ENCODE results near the gene LDB1. TPM values are rescaled to one million over a fixed set of nuclear protein-coding genes. Genes with fewer than 3 reads are reported as not detected.

Gene LDB1
- total RNA-seq (2014; rRNA removed; shearing (Covaris generic)) = 32.2 and 34.4 TPM in 2 replicates
- polyA plus RNA-seq (2015; cell fraction: cytosol; rRNA removed) = 19.2 and 19.3 TPM in 2 replicates
- polyA plus RNA-seq (2015; cell fraction: nucleus; rRNA removed) = 43.7 and 51.0 TPM in 2 replicates

- DNase-seq (ENCODE audit: low read depth) = peak; percentile 77
Measured at GRCh38 chr10:102120142-102120990, at the start of gene LDB1. LDB1 (minus strand) TSS chr10:102120368; CDS start chr10:102120110, 258 bp downstream.

- no peak for DNase-seq (ENCODE audit: low read depth)
Measured at GRCh38 chr10:102167861-102168260, 47.7 kb upstream of the LDB1 start.

- DNase-seq (ENCODE audit: low read depth) = no peak
Measured at GRCh38 chr10:102163342-102163989, 43.3 kb upstream of the LDB1 start.

- DNase-seq (ENCODE audit: low read depth) = no peak
Measured at GRCh38 chr10:102159831-102160230, 39.7 kb upstream of the LDB1 start.

- peak; percentile 29 for DNase-seq (ENCODE audit: low read depth)
Measured at GRCh38 chr10:102159051-102159597, 39.0 kb upstream of the LDB1 start.

- no peak for DNase-seq (ENCODE audit: low read depth)
Measured at GRCh38 chr10:102157224-102157623, 37.1 kb upstream of the LDB1 start.

- no peak for DNase-seq (ENCODE audit: low read depth)
Measured at GRCh38 chr10:102154466-102155116, 34.4 kb upstream of the LDB1 start.

- DNase-seq (ENCODE audit: low read depth) = no peak
Measured at GRCh38 chr10:102153093-102153620, 33.0 kb upstream of the LDB1 start.

- no peak for DNase-seq (ENCODE audit: low read depth)
Measured at GRCh38 chr10:102152545-102152890, 32.4 kb upstream of the LDB1 start.

- peak; percentile 100 for DNase-seq (ENCODE audit: low read depth)
Measured at GRCh38 chr10:102151774-102152544, 31.8 kb upstream of the LDB1 start, which contains the start of gene NOLC1. NOLC1 (plus strand) TSS chr10:102152389; CDS start chr10:102152411, 22 bp downstream.

- peak; percentile 76 for DNase-seq (ENCODE audit: low read depth)
Measured at GRCh38 chr10:102150970-102151773, 31.0 kb upstream of the LDB1 start.

- DNase-seq (ENCODE audit: low read depth) = no peak
Measured at GRCh38 chr10:102148275-102148674, 28.1 kb upstream of the LDB1 start.

GRCh38 chr10:102147561-102147960 is 27.4 kb upstream of the LDB1 start:
- DNase-seq (ENCODE audit: low read depth) = no peak

GRCh38 chr10:102146971-102147428 is 26.8 kb upstream of the LDB1 start:
- no peak for DNase-seq (ENCODE audit: low read depth)

GRCh38 chr10:102141583-102142107 is 21.5 kb upstream of the LDB1 start:
- DNase-seq (ENCODE audit: low read depth) = no peak

GRCh38 chr10:102140913-102141540 is 20.9 kb upstream of the LDB1 start:
- DNase-seq (ENCODE audit: low read depth) = no peak

- no peak for DNase-seq (ENCODE audit: low read depth)
Measured at GRCh38 chr10:102140218-102140617, 20.1 kb upstream of the LDB1 start.

- no peak for DNase-seq (ENCODE audit: low read depth)
Measured at GRCh38 chr10:102139281-102140110, 19.3 kb upstream of the LDB1 start.

Data from HT1080 (cell line).